GM12878 (cell line): ENCODE data around the gene PRDM8. TPM values are rescaled to one million over a fixed set of nuclear protein-coding genes. Genes with fewer than 3 reads are reported as not detected.

Experiments used
- BCL11A ChIP-seq: IDR thresholded peaks from 2 replicates; pipeline ENCODE4 v1.6.1; 2011; ENCODE audit warnings: low read depth, low read length
- BHLHE40 ChIP-seq, 2 experiments: fragments of 450-650 bp in 1 of 2; IDR thresholded peaks; 2 replicates each; pipeline ENCODE4 v1.6.1; 2011 to 2017; ENCODE audit warnings: low read depth in 2 of 2, borderline replicate concordance in 1 of 2, improper control_type of control experiment in 1 of 2, low read length in 1 of 2, mild to moderate bottlenecking in 1 of 2
- BMI1 ChIP-seq: fragments of 450-650 bp; IDR thresholded peaks from 2 replicates; pipeline ENCODE4 v1.6.1; 2016; ENCODE audit warnings: mild to moderate bottlenecking, moderate library complexity, borderline replicate concordance
- CEBPB ChIP-seq, 2 experiments: fragments of 150-350 bp in 1 of 2; IDR thresholded peaks; 2 replicates each; pipeline ENCODE4 v1.6.1; 2012 to 2014; ENCODE audit warnings: low read depth in 2 of 2, low read length in 2 of 2, borderline replicate concordance in 1 of 2, inconsistent platforms in 1 of 2
- CUX1 ChIP-seq: IDR thresholded peaks from 2 replicates; pipeline ENCODE4 v1.6.1; 2012; ENCODE audit warnings: improper control_type of control experiment, low read depth, low read length; ENCODE audit not compliant: insufficient replicate concordance
- HDGF ChIP-seq: fragments of 450-650 bp; IDR thresholded peaks from 2 replicates; pipeline ENCODE4 v1.6.1; 2016; ENCODE audit warnings: antibody characterized with exemption
- MTA3 ChIP-seq: IDR thresholded peaks from 2 replicates; pipeline ENCODE4 v1.6.1; 2012; ENCODE audit warnings: low read length, inconsistent platforms, borderline replicate concordance
- NFXL1 ChIP-seq: fragments of 450-650 bp; IDR thresholded peaks from 2 replicates; pipeline ENCODE4 v1.6.1; 2017; ENCODE audit warnings: antibody characterized with exemption, mild to moderate bottlenecking, borderline replicate concordance
- RBBP5 ChIP-seq: fragments of 200-600 bp; sonication (generic); conservative IDR thresholded peaks from 2 replicates; pipeline ENCODE4 v1.6.1; 2016
- SMARCA5 ChIP-seq: fragments of 450-650 bp; IDR thresholded peaks from 2 replicates; pipeline ENCODE4 v1.6.1; 2017; ENCODE audit warnings: mild to moderate bottlenecking
- SPI1 ChIP-seq: IDR thresholded peaks from 2 replicates; pipeline ENCODE4 v1.6.1; 2011; ENCODE audit warnings: low read depth, mild to moderate bottlenecking, low read length, moderate library complexity, borderline replicate concordance; ENCODE audit not compliant: insufficient read depth
- STAT3 ChIP-seq: IDR thresholded peaks from 2 replicates; pipeline ENCODE4 v1.6.1; 2011; ENCODE audit warnings: low read depth, low read length, improper control_type of control experiment
- ZNF24 ChIP-seq: fragments of 450-650 bp; IDR thresholded peaks from 2 replicates; pipeline ENCODE4 v1.6.1; 2017; ENCODE audit warnings: antibody characterized with exemption, mild to moderate bottlenecking
- polyA plus RNA-seq, 11 experiments: library from polyadenylated mRNA; depleted of rRNA in 4 of 11; unstranded in 6 of 11; stranded (reverse) in 5 of 11; fragments of >200 nt; fragmentation: Nextera tagmentation in 4 of 11; fragmentation: Illumina TruSeq in 1 of 11; extraction: Ambion mirVana in 4 of 11; extraction: Trizol in 1 of 11; gene quantifications; 1 replicate in 1 of 11; 2 replicates in 10 of 11; pipeline versions ENCODE4 v1.2.1 to v1.2.3, GENCODE V29; 2011 to 2016; ENCODE audit warnings: inconsistent platforms in 2 of 11, missing spikeins in 2 of 11, low read depth in 1 of 11
- total RNA-seq, 4 experiments: library from RNA; depleted of rRNA in 3 of 4; stranded (reverse); fragments of >200 nt in 3 of 4; fragmentation: Illumina TruSeq in 1 of 4; extraction: Trizol in 1 of 4; gene quantifications; 2 replicates each; pipeline versions ENCODE4 v1.2.1 to v1.2.3, GENCODE V29; 2013 to 2021

Gene PRDM8
- total and polyA plus RNA-seq, 10 of the 15 experiments (the other 5 are each of a cell fraction or from before 2014, with no cell fraction given) = 0.09 to 1.6 (median 0.40) TPM

GRCh38 chr4:80229590-80229989, 32.3 kb downstream of the PRDM8 start (continued):
- TF ChIP-seq CUX1 (peak; percentile 91), HDGF (no peak), SMARCA5 (no peak), MTA3 (peak; percentile 52; the same call in 1 of the 2 replicates), NFXL1 (no peak), BCL11A (peak; percentile 68), BMI1 (peak; percentile 52), BHLHE40 (IDR thresholded peaks at IDR 0.05; ENCODE audit: borderline replicate concordance in 1 of 2, low read depth in 2 of 2, low read length in 1 of 2) (peak; percentile 35 to 44; a peak in 2 of 4 replicates), CEBPB (IDR thresholded peaks at IDR 0.05; ENCODE audit: borderline replicate concordance in 1 of 2, low read depth in 2 of 2, low read length in 2 of 2) (peak in 1 of 2 experiments; percentile 85; a peak in 1 of 4 replicates), STAT3 (peak; percentile 36; the same call in 1 of the 2 replicates), ZNF24 (peak; percentile 89), SPI1 (no peak), RBBP5 (no peak)
